ENCODE data around the gene C2CD2L. TPM values are rescaled to one million over a fixed set of nuclear protein-coding genes. Genes with fewer than 3 reads are reported as not detected.

C2CD2L gene
- total RNA-seq, 1 experiment from 2014 or later = 16.8 TPM

- Histone ChIP-seq H2AFZ (ENCODE audit: low read length) (no peak overlapping the region), H3K4me3 (ENCODE audit: low read length) (no peak overlapping the region), H3K27ac (ENCODE audit: low read length) (no peak overlapping the region), H3K9ac (ENCODE audit: low read length) (no peak overlapping the region), H3F3A (ENCODE audit: low read length, unreplicated experiment) (no peaks in the 10 kb centered on the region), H3K36me3 (ENCODE audit: low read depth, low read length) (peaks cover 33% of the 10 kb centered on the region; the same call in 1 of the 2 replicates), H3K27me3 (ENCODE audit: low read length) (no peaks in the 10 kb centered on the region), H3K9me3 (ENCODE audit: low read length) (no peaks in the 10 kb centered on the region), H3K4me2 (ENCODE audit: low read length) (no peak overlapping the region), H3K4me1 (ENCODE audit: insufficient read depth, low read length) (peaks cover 19% of the 10 kb centered on the region), H3K79me2 (ENCODE audit: low read length) (peaks cover 30% of the 10 kb centered on the region), H3K9me2 (replicated peaks; ENCODE audit: low read length) (no peaks in the 10 kb centered on the region), H4K20me1 (ENCODE audit: low read length) (no peaks in the 10 kb centered on the region)
- intact Hi-C loops (cut with micrococcal nuclease) = no loop called here
- TF ChIP-seq EZH2phosphoT487 (IDR thresholded peaks at IDR 0.05; ENCODE audit: borderline replicate concordance, low read length) = no peak
- no peak for TF ChIP-seq CTCF (conservative IDR thresholded peaks at IDR 0.05; ENCODE audit: low read depth, low read length)
- ChIA-PET POLR2A (ENCODE audit: unreplicated experiment) (no interaction called here), CTCF (no interaction called here)
- no TSS peak for BruUV-seq (replicated peaks)
- DNase-seq = no peak
- ATAC-seq = no peak
These were observed 3.3 kb downstream of the C2CD2L start for GRCh38 chr11:119110439-119110838.

DNA sequence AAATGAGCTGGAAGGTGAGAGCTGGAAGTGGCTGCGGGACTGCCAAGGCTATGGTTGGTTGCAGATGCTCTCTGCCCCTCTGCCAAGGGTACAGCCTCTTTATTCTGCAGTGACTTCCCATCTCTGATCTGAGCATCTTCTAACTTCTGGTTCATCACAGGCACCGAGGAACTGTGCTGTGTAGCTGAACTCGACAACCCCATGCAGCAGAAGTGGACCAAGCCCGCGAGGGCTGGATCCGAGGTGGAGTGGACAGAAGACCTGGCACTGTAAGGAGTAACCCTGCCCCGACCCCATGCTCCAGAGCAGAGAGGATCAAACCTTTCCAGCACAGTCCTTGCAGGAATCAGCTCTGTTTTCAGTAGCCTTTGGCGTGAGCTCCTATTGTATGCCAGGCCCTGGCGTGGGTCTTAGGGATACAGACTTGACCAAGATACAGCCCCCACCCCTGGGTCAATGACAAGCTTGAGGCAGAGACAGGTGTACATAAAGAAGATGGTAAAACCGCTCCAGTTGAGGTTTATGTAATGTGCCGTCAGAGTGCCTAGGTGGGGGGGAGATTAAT, 4.3 kb downstream of the C2CD2L start:
- peaks cover 16% of the 10 kb centered on the region for H3K4me1 ChIP-seq (ENCODE audit: insufficient read depth, low read length)
- H3K27me3 ChIP-seq (ENCODE audit: low read length) = no peaks in the 10 kb centered on the region
- peaks cover 36% of the 10 kb centered on the region; the same call in 1 of the 2 replicates for H3K36me3 ChIP-seq (ENCODE audit: low read depth, low read length)
- no peaks in the 10 kb centered on the region for H3K9me2 ChIP-seq (replicated peaks; ENCODE audit: low read length)
- DNase-seq (no peak), ATAC-seq (no peak)
- H3K4me2 ChIP-seq (ENCODE audit: low read length) = no peak overlapping the region
- H2AFZ ChIP-seq (ENCODE audit: low read length) = no peak overlapping the region
- CTCF ChIA-PET = no interaction called here
- H3K9me3 ChIP-seq (ENCODE audit: low read length) = no peaks in the 10 kb centered on the region
- POLR2A ChIA-PET (ENCODE audit: unreplicated experiment) = no interaction called here
- no peak overlapping the region for H3K4me3 ChIP-seq (ENCODE audit: low read length)
- no TSS peak for BruUV-seq (replicated peaks)
- no peaks in the 10 kb centered on the region for H3F3A ChIP-seq (ENCODE audit: low read length, unreplicated experiment)
- H3K9ac ChIP-seq (ENCODE audit: low read length) = no peak overlapping the region
- H3K79me2 ChIP-seq (ENCODE audit: low read length) = peaks cover 30% of the 10 kb centered on the region
- no peaks in the 10 kb centered on the region for H4K20me1 ChIP-seq (ENCODE audit: low read length)
- TF ChIP-seq EZH2phosphoT487 (IDR thresholded peaks at IDR 0.05; ENCODE audit: borderline replicate concordance, low read length) (no peak), CTCF (conservative IDR thresholded peaks at IDR 0.05; ENCODE audit: low read depth, low read length) (no peak), EZH2 (IDR thresholded peaks at IDR 0.05; ENCODE audit: low read length, unreplicated experiment) (no peak)
- no peak overlapping the region for H3K27ac ChIP-seq (ENCODE audit: low read length)
- intact Hi-C loops (cut with micrococcal nuclease) = no loop called here

DNA sequence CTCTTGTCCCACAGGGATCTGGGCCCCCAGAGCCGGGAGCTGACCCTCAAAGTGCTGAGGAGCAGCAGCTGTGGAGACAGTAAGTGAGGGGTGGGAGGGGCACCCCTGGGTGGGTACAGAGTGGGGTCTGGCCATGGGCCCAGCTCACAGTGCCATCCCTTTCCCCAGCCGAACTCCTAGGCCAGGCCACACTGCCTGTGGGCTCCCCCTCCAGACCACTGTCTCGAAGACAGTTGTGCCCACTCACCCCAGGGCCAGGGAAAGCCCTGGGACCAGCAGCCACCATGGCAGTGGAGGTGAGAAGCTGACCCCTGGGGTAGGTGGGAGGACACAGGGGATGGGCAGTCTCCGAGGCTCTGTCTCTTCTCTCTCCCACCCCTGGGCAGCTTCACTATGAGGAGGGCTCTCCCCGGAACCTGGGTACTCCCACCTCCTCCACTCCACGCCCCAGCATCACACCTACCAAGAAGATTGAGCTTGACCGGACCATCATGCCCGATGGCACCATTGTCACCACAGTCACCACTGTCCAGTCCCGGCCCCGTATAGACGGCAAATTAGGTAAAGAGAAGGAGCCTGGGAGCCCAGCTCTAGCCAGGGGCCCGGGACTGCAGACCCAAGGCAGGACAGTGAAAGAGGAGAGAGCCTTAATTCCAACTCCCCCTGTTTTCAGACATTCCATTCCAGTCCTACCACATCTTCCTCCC, 5.3 kb downstream of the C2CD2L start:
- Histone ChIP-seq H4K20me1 (ENCODE audit: low read length) (no peaks in the 10 kb centered on the region), H3K36me3 (ENCODE audit: low read depth, low read length) (peaks cover 36% of the 10 kb centered on the region; the same call in 1 of the 2 replicates), H3K9me3 (ENCODE audit: low read length) (no peaks in the 10 kb centered on the region), H3K4me3 (ENCODE audit: low read length) (no peak overlapping the region), H3K4me1 (ENCODE audit: insufficient read depth, low read length) (peaks cover 10% of the 10 kb centered on the region), H3F3A (ENCODE audit: low read length, unreplicated experiment) (no peaks in the 10 kb centered on the region), H3K9me2 (replicated peaks; ENCODE audit: low read length) (no peaks in the 10 kb centered on the region), H3K9ac (ENCODE audit: low read length) (no peak overlapping the region), H3K27me3 (ENCODE audit: low read length) (no peaks in the 10 kb centered on the region), H3K79me2 (ENCODE audit: low read length) (peaks cover 28% of the 10 kb centered on the region), H3K4me2 (ENCODE audit: low read length) (no peak overlapping the region), H2AFZ (ENCODE audit: low read length) (no peak overlapping the region), H3K27ac (ENCODE audit: low read length) (no peak overlapping the region)
- CTCF ChIA-PET = no interaction called here
- BruUV-seq (replicated peaks) = no TSS peak
- POLR2A ChIA-PET (ENCODE audit: unreplicated experiment) = no interaction called here
- no peak for TF ChIP-seq EZH2phosphoT487 (IDR thresholded peaks at IDR 0.05; ENCODE audit: borderline replicate concordance, low read length)
- TF ChIP-seq CTCF (conservative IDR thresholded peaks at IDR 0.05; ENCODE audit: low read depth, low read length) = no peak
- TF ChIP-seq EZH2 (IDR thresholded peaks at IDR 0.05; ENCODE audit: low read length, unreplicated experiment) = no peak
- intact Hi-C loops (cut with micrococcal nuclease) = no loop called here
- DNase-seq (no peak), ATAC-seq (no peak)

Data from PC-3 (cell line).